Measurements from ENCODE around the gene CDC14A.
"Not testable (repeated sequence)": the region's sequence is repeated elsewhere in the genome, so short reads cannot be mapped to it uniquely, and the experiment has no call there.

Gene CDC14A

GRCh38 chr1:100352267-100353070, at the start of gene CDC14A:
CDC14A (plus strand) TSS chr1:100352506; CDS start chr1:100352955, 449 bp downstream.
- peak; percentile 96 for DNase-seq

- no peak for DNase-seq
Measured at GRCh38 chr1:100302739-100303138, 49.6 kb upstream of the CDC14A start.

- no peak for DNase-seq
Measured at GRCh38 chr1:100304227-100304626, 48.1 kb upstream of the CDC14A start.

- no peak for DNase-seq
Measured at GRCh38 chr1:100304921-100305320, 47.4 kb upstream of the CDC14A start.

- no peak for DNase-seq
Measured at GRCh38 chr1:100305954-100306353, 46.4 kb upstream of the CDC14A start.

GRCh38 chr1:100306735-100307313, 45.5 kb upstream of the CDC14A start:
- no peak for DNase-seq

GRCh38 chr1:100308777-100309176, 43.5 kb upstream of the CDC14A start:
- no peak for DNase-seq

GRCh38 chr1:100309863-100310262, 42.4 kb upstream of the CDC14A start:
- no peak for DNase-seq

- DNase-seq: no peak
Measured at GRCh38 chr1:100313382-100313781, 38.9 kb upstream of the CDC14A start.

- no peak for DNase-seq
Measured at GRCh38 chr1:100316622-100317021, 35.7 kb upstream of the CDC14A start.

GRCh38 chr1:100320311-100321099, 31.8 kb upstream of the CDC14A start:
- no peak for DNase-seq

- no peak for DNase-seq
Measured at GRCh38 chr1:100321100-100321493, 31.2 kb upstream of the CDC14A start.

GRCh38 chr1:100321506-100321905, 30.8 kb upstream of the CDC14A start:
- DNase-seq: no peak

- DNase-seq: no peak
Measured at GRCh38 chr1:100322436-100323211, 29.7 kb upstream of the CDC14A start.

- DNase-seq: no peak
Measured at GRCh38 chr1:100323419-100324106, 28.7 kb upstream of the CDC14A start.

GRCh38 chr1:100325415-100326324, 26.6 kb upstream of the CDC14A start:
- no peak for DNase-seq

GRCh38 chr1:100326325-100326670, 26.0 kb upstream of the CDC14A start:
- DNase-seq: not testable (repeated sequence)

GRCh38 chr1:100328133-100328532, 24.2 kb upstream of the CDC14A start:
- no peak for DNase-seq

- DNase-seq: not testable (repeated sequence)
Measured at GRCh38 chr1:100331146-100331545, 21.2 kb upstream of the CDC14A start.

- no peak for DNase-seq
Measured at GRCh38 chr1:100332331-100332730, 20.0 kb upstream of the CDC14A start.

GRCh38 chr1:100335436-100335835, 16.9 kb upstream of the CDC14A start:
- DNase-seq: no peak
